Measurements from ENCODE around the gene ANKRD55.
"Not testable (repeated sequence)": the region's sequence is repeated elsewhere in the genome, so short reads cannot be mapped to it uniquely, and the experiment has no call there.

- TF ChIP-seq CTCF, POLR2A (IDR thresholded peaks at IDR 0.05): not testable (repeated sequence)
Measured at GRCh38 chr5:56150756-56151155, 82.4 kb downstream of the ANKRD55 start.

Data from heart left ventricle (tissue), 13 donors.